Measurements from ENCODE around the gene PIK3CB. TPM values are rescaled to one million over a fixed set of nuclear protein-coding genes. Genes with fewer than 3 reads are reported as not detected.
"Not testable (repeated sequence)": the region's sequence is repeated elsewhere in the genome, so short reads cannot be mapped to it uniquely, and the experiment has no call there.

The PIK3CB gene
- total RNA-seq, 2 experiments from 2014 or later: 18.8 to 19.5 TPM

GRCh38 chr3:138817695-138818094, 17.0 kb downstream of the PIK3CB start:
- ChIA-PET POLR2A (no interaction called here), CTCF (no interaction called here)

GRCh38 chr3:138812806-138813205, 21.9 kb downstream of the PIK3CB start:
- ChIA-PET POLR2A (no interaction called here), CTCF (interaction anchor here (0.7 kb wide), 1 partner anchor 26 kb away, joined by 3 read pairs; no protein-coding TSS in a partner anchor)

- CTCF ChIA-PET: no interaction called here
Measured at GRCh38 chr3:138809500-138810256, 25.1 kb downstream of the PIK3CB start.

GRCh38 chr3:138806376-138807080, 28.2 kb downstream of the PIK3CB start:
- ChIA-PET CTCF (no interaction called here), POLR2A (no interaction called here)

More at GRCh38 chr3:138809500-138810256, 25.1 kb downstream of the PIK3CB start:
- POLR2A ChIA-PET: no interaction called here

- CTCF ChIA-PET: no interaction called here
- POLR2A ChIA-PET: interaction anchor here (0.6 kb wide), 1 partner anchor 22 kb away, joined by 3 read pairs; no protein-coding TSS in a partner anchor
Measured at GRCh38 chr3:138803006-138803653, 31.6 kb downstream of the PIK3CB start.

GRCh38 chr3:138802223-138802622, 32.5 kb downstream of the PIK3CB start:
- CTCF ChIA-PET, POLR2A ChIA-PET: not testable (repeated sequence)

GRCh38 chr3:138801792-138802191, 32.9 kb downstream of the PIK3CB start:
- POLR2A ChIA-PET: no interaction called here
- CTCF ChIA-PET: interaction anchor here (0.7 kb wide), 1 partner anchor 1540 kb away, joined by 4 read pairs; no protein-coding TSS in a partner anchor

- CTCF ChIA-PET: no interaction called here
- POLR2A ChIA-PET: no interaction called here
Measured at GRCh38 chr3:138800248-138800647, 34.5 kb downstream of the PIK3CB start.

- POLR2A ChIA-PET: no interaction called here
- CTCF ChIA-PET: no interaction called here
Measured at GRCh38 chr3:138799822-138800221, 34.9 kb downstream of the PIK3CB start.

GRCh38 chr3:138797508-138798038, 37.2 kb downstream of the PIK3CB start:
- ChIA-PET CTCF (no interaction called here), POLR2A (no interaction called here)

GRCh38 chr3:138796761-138797160, 38.0 kb downstream of the PIK3CB start:
- ChIA-PET POLR2A (interaction anchor here (0.7 kb wide), 1 partner anchor 382 kb away, joined by 8 read pairs; no protein-coding TSS in a partner anchor), CTCF (interaction anchor here (0.6 to 1.1 kb wide), 2 partner anchors 10 to 25 kb away, joined by 3 read pairs; no protein-coding TSS in a partner anchor)

- ChIA-PET POLR2A (no interaction called here), CTCF (interaction anchor here (0.8 to 1.0 kb wide), 2 partner anchors 10 to 129 kb away, joined by 3 to 5 read pairs; no protein-coding TSS in a partner anchor)
Measured at GRCh38 chr3:138786788-138787271, 47.9 kb downstream of the PIK3CB start.

- POLR2A ChIA-PET: no interaction called here
- CTCF ChIA-PET: no interaction called here
Measured at GRCh38 chr3:138785951-138786350, 48.8 kb downstream of the PIK3CB start.

GRCh38 chr3:138785362-138785857, 49.3 kb downstream of the PIK3CB start:
- CTCF ChIA-PET, POLR2A ChIA-PET: not testable (repeated sequence)

GRCh38 chr3:138782755-138783154, 52.0 kb downstream of the PIK3CB start:
- ChIA-PET POLR2A (interaction anchor here (0.6 kb wide), 1 partner anchor 78 kb away, joined by 3 read pairs; no protein-coding TSS in a partner anchor), CTCF (no interaction called here)

GRCh38 chr3:138781012-138781470, 53.7 kb downstream of the PIK3CB start:
- CTCF ChIA-PET: interaction anchor here (0.7 kb wide), 1 partner anchor 331 kb away, joined by 3 read pairs; no protein-coding TSS in a partner anchor
- POLR2A ChIA-PET: interaction anchor here (0.6 to 0.7 kb wide), 3 partner anchors 22 to 187 kb away, joined by 3 to 5 read pairs (median 4); partner anchors contain the start of gene CEP70

GRCh38 chr3:138778643-138779042, 56.1 kb downstream of the PIK3CB start:
- ChIA-PET POLR2A (interaction anchor here (0.6 kb wide), 1 partner anchor 54 kb away, joined by 5 read pairs; no protein-coding TSS in a partner anchor), CTCF (no interaction called here)

- CTCF ChIA-PET: interaction anchor here (2.7 kb wide), 1 partner anchor 139 kb away, joined by 9 read pairs; no protein-coding TSS in a partner anchor
Measured at GRCh38 chr3:138776961-138777360, 57.8 kb downstream of the PIK3CB start.

GRCh38 chr3:138775254-138775595, 59.5 kb downstream of the PIK3CB start:
- ChIA-PET CTCF (interaction anchor here (2.7 kb wide), 1 partner anchor 140 kb away, joined by 9 read pairs; no protein-coding TSS in a partner anchor), POLR2A (no interaction called here)

More at GRCh38 chr3:138776961-138777360, 57.8 kb downstream of the PIK3CB start:
- POLR2A ChIA-PET: no interaction called here
